ENCODE measurements around the gene CTXN1. TPM values are rescaled to one million over a fixed set of nuclear protein-coding genes. Genes with fewer than 3 reads are reported as not detected.
A peak's percentile ranks its signal among the peaks of the same experiment; 100 is the strongest.

Gene CTXN1
- total RNA-seq, 1 experiment from 2014 or later: 71.7 TPM

DNA sequence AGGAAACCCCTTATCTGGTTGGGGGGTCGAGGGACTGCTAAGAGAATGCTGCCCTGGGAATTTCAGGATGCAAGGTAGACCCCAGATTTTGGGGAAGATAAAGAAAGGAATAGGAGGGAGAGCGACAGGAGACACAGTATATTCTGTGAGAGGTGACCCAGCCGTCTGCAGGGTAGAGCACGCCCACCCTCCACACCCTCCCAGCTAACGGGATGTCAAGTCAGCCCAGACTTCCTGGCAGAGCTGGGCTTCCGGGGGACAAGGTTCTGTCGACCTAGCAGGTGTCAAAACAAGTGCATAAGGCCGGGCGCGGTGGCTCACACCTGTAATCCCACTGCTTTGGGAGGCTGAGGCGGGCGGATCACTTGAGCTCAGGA lies 51.0 kb downstream of the CTXN1 start:
- no peaks in the 10 kb centered on the region for H3K27me3 ChIP-seq (replicated peaks; ENCODE audit: insufficient read depth, low read depth, low read length, poor library complexity)
- intact Hi-C loops (cut with micrococcal nuclease; ENCODE audit: unreplicated experiment): loop anchor here (5.0 kb wide), 1 partner anchor 47 kb away; the partner anchor contains the start of gene SNAPC2
- no peaks in the 10 kb centered on the region for H3K36me3 ChIP-seq (ENCODE audit: insufficient read depth, low read length, poor library complexity, severe bottlenecking)
- no peaks in the 10 kb centered on the region for H3K9me3 ChIP-seq (ENCODE audit: low read depth, low read length, poor library complexity, severe bottlenecking)
- H3K4me1 ChIP-seq (ENCODE audit: insufficient read depth, low read length, poor library complexity, severe bottlenecking): peaks cover 29% of the 10 kb centered on the region
- BruUV-seq (replicated peaks): no TSS peak
- TF ChIP-seq EZH2 (IDR thresholded peaks at IDR 0.05; ENCODE audit: borderline replicate concordance, low read depth, low read length, poor library complexity, severe bottlenecking): no peak
- no peak for TF ChIP-seq CTCF (conservative IDR thresholded peaks at IDR 0.05; ENCODE audit: low read depth, low read length)
- DNase-seq (ENCODE audit: low spot score): no peak
- ChIA-PET POLR2A (ENCODE audit: low non-redundant PET) (no interaction called here), CTCF (no interaction called here)
- H3K4me3 ChIP-seq (ENCODE audit: low read depth, low read length, poor library complexity, severe bottlenecking): peak overlapping the region; percentile 71
- no peak overlapping the region for H3K27ac ChIP-seq (ENCODE audit: low read depth, low read length, poor library complexity, severe bottlenecking)

Other genes starting within 250 kb of the CTXN1 start
- 4.0 and 4.1 TPM in 2 replicates for gene MCEMP1, start 249.0 kb downstream of the CTXN1 start, total RNA-seq (2021)
- 105 and 107 TPM in 2 replicates for gene TRAPPC5, start 245.3 kb downstream of the CTXN1 start, total RNA-seq (2021)
- gene FCER2, start 224.0 kb downstream of the CTXN1 start, total RNA-seq (2021): not detected in 2 replicates
- not detected in 2 replicates for gene CLEC4G, start 194.0 kb downstream of the CTXN1 start, total RNA-seq (2021)
- not detected in 2 replicates for gene CD209, start 178.6 kb downstream of the CTXN1 start, total RNA-seq (2021)
- not detected in 2 replicates for gene CLEC4M, start 162.9 kb downstream of the CTXN1 start, total RNA-seq (2021)
- 4.8 and 8.8 TPM in 2 replicates for gene EVI5L, start 95.9 kb downstream of the CTXN1 start, total RNA-seq (2021)
- gene PRR36, start 51.7 kb downstream of the CTXN1 start, total RNA-seq (2021): 3.3 and 4.9 TPM in 2 replicates
- 0.77 and 0.79 TPM in 2 replicates for gene LRRC8E, start 37.6 kb downstream of the CTXN1 start, total RNA-seq (2021)
- gene MAP2K7, start 22.3 kb downstream of the CTXN1 start, total RNA-seq (2021): 46.1 and 46.7 TPM in 2 replicates
- 1.4 and 1.6 TPM in 2 replicates for gene TGFBR3L, start 11.3 kb downstream of the CTXN1 start, total RNA-seq (2021)
- gene SNAPC2, start 5.8 kb downstream of the CTXN1 start, total RNA-seq (2021): 30.2 and 34.4 TPM in 2 replicates
- gene TIMM44, start 17.5 kb upstream of the CTXN1 start, total RNA-seq (2021): 153 and 169 TPM in 2 replicates
- 171 and 181 TPM in 2 replicates for gene ELAVL1, start 79.5 kb upstream of the CTXN1 start, total RNA-seq (2021)
- gene CCL25, start 126.6 kb upstream of the CTXN1 start, total RNA-seq (2021): not detected in 2 replicates
- gene FBN3, start 223.5 kb upstream of the CTXN1 start, total RNA-seq (2021): 0.06 and 0.17 TPM in 2 replicates